ENCODE data around the gene GPR137.

DNA sequence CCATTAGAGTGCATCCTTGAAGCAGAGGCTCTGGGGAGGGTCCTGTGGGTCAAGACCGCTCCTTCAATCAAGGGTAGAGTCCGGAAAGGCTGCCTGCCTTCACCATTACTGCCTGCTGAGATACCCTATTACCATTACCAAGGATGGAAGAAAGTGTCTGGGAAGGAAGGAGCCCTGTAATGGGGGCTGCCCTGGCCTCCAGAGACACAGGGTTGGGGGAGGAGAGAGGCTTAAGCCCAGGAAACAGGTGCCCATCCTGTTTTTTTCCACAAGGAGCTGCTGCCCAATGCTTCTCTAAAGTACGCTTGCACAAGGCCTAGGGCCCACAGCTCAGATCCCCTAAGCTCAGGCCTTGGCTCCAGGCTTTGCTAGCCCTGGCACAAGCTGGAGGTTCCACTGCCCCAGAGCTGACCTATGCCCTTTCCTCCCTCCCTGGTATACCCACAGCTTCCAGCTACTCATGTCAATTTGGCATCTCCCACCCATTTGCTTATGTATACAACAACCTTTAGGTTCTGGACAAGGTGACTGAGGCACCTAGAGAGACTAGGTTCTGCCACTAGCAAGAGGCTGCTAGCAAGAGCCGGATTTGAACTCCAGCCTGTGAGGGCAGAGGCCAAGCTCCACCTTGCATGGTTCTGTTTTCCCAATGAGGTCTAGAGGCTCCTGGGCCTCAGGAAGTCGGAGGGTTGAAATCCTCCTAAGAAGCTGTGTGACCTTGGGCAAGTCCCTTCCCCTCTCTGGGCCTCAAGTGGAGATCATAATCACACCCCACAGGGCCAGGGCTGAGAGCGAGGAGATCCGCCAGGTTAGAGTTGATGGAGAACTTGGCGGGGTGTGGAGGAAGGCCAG lies 35.9 kb upstream of the GPR137 start:
- TF ChIP-seq POLR2AphosphoS5 (IDR thresholded peaks at IDR 0.05; ENCODE audit: low read depth, low read length), result no peak
- TF ChIP-seq, protein P1, sequence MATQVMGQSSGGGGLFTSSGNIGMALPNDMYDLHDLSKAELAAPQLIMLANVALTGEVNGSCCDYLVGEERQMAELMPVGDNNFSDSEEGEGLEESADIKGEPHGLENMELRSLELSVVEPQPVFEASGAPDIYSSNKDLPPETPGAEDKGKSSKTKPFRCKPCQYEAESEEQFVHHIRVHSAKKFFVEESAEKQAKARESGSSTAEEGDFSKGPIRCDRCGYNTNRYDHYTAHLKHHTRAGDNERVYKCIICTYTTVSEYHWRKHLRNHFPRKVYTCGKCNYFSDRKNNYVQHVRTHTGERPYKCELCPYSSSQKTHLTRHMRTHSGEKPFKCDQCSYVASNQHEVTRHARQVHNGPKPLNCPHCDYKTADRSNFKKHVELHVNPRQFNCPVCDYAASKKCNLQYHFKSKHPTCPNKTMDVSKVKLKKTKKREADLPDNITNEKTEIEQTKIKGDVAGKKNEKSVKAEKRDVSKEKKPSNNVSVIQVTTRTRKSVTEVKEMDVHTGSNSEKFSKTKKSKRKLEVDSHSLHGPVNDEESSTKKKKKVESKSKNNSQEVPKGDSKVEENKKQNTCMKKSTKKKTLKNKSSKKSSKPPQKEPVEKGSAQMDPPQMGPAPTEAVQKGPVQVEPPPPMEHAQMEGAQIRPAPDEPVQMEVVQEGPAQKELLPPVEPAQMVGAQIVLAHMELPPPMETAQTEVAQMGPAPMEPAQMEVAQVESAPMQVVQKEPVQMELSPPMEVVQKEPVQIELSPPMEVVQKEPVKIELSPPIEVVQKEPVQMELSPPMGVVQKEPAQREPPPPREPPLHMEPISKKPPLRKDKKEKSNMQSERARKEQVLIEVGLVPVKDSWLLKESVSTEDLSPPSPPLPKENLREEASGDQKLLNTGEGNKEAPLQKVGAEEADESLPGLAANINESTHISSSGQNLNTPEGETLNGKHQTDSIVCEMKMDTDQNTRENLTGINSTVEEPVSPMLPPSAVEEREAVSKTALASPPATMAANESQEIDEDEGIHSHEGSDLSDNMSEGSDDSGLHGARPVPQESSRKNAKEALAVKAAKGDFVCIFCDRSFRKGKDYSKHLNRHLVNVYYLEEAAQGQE (IDR thresholded peaks at IDR 0.05; ENCODE audit: insufficient read depth in 1 of 2, low read depth in 2 of 2, low read length in 2 of 2), result no peak
- no peak for TF ChIP-seq SIN3A (IDR thresholded peaks at IDR 0.05; ENCODE audit: borderline replicate concordance, insufficient read depth, low read length)
- TF ChIP-seq TAF1 (IDR thresholded peaks at IDR 0.05; ENCODE audit: borderline replicate concordance, insufficient read depth, low read length), result no peak
